GM12878 (cell line): Measurements from ENCODE around the gene PKP4. TPM values are rescaled to one million over a fixed set of nuclear protein-coding genes. Genes with fewer than 3 reads are reported as not detected.

ENCODE experiments used
- ATAC-seq: fragments of 200-7000 bp; cut with Tn5 transposase; 3 replicates; pipeline ENCODE4 v1.9.1; 2020; ENCODE audit warnings: mild to moderate bottlenecking, moderate library complexity
- BruUV-seq: library from RNA; stranded (reverse); fragments of 400-500 nt; replicated peaks from 2 replicates; lab custom pipeline; 2021; lab: Mats Ljungman, UMichigan
- CTCF ChIA-PET: fragments of 300-600 bp; sonication (Branson Sonifier 250); formaldehyde crosslinking; extraction: SDS; loops from one replicate; lab custom pipeline; 2021; ENCODE audit warnings: inconsistent platforms; lab: Yijun Ruan, JAX
- POLR2A ChIA-PET: fragments of 350-600 bp; formaldehyde crosslinking; extraction: SDS; loops from one replicate; lab custom pipeline; 2021; ENCODE audit warnings: inconsistent platforms; lab: Charles Lee
- RAD21 ChIA-PET: fragments of 300-600 bp; sonication (Branson Sonifier 250); formaldehyde crosslinking; loops from one replicate; lab custom pipeline; 2023; ENCODE audit warnings: antibody characterized with exemption; ENCODE audit not compliant: unreplicated experiment; lab: Charles Lee
- SMC1A ChIA-PET: fragments of 300-600 bp; sonication (Branson Sonifier 250); formaldehyde crosslinking; loops from one replicate; lab custom pipeline; 2023; ENCODE audit not compliant: unreplicated experiment, uncharacterized antibody; lab: Charles Lee
- DNase-seq: peaks from one replicate; pipeline ENCODE4 v3.0.0-alpha.2; 2011; ENCODE audit warnings: low read depth, low spot score
- FAIRE-seq: peaks from 3 replicates; lab custom pipeline; 2011; peaks lifted over from hg19 to GRCh38; lab: Jason Lieb, UNC
- H2AFZ ChIP-seq: 2 replicates; pipeline ENCODE4 v1.6.0; 2011; ENCODE audit warnings: low read depth, low read length, control low read depth; ENCODE audit not compliant: control insufficient read depth
- H3K27ac ChIP-seq: 2 replicates; pipeline ENCODE4 v1.5.1; 2011; ENCODE audit warnings: control low read depth; ENCODE audit not compliant: control insufficient read depth, insufficient read depth
- H3K27me3 ChIP-seq, 2 experiments: replicated peaks in 1 of 2; 2 replicates each; pipeline versions ENCODE4 v1.6.0 to v1.6.1; 2011; ENCODE audit warnings: low read length in 1 of 2; ENCODE audit not compliant: control insufficient read depth in 2 of 2, insufficient read depth in 2 of 2
- H3K36me3 ChIP-seq, 2 experiments: 2 replicates each; pipeline ENCODE4 v1.5.1; 2011; ENCODE audit warnings: low read length in 1 of 2; ENCODE audit not compliant: control insufficient read depth in 2 of 2, insufficient read depth in 2 of 2
- H3K4me1 ChIP-seq: 2 replicates; pipeline ENCODE4 v1.6.1; 2011; ENCODE audit warnings: mild to moderate bottlenecking, low read length, moderate library complexity, mixed read lengths; ENCODE audit not compliant: control insufficient read depth, insufficient read depth
- H3K4me2 ChIP-seq: 2 replicates; pipeline ENCODE4 v1.6.0; 2011; ENCODE audit warnings: control low read depth; ENCODE audit not compliant: control insufficient read depth, insufficient read depth
- H3K4me3 ChIP-seq: fragments of 200-600 bp; sonication (generic); 2 replicates; pipeline ENCODE4 v1.5.1; 2016
- H3K79me2 ChIP-seq: 2 replicates; pipeline ENCODE4 v1.6.0; 2011; ENCODE audit warnings: low read length; ENCODE audit not compliant: control insufficient read depth, insufficient read depth
- H3K9ac ChIP-seq: 2 replicates; pipeline ENCODE4 v1.8.0; 2011; ENCODE audit warnings: low read length, control low read depth, mixed read lengths; ENCODE audit not compliant: control insufficient read depth, insufficient read depth
- H3K9me3 ChIP-seq: replicated peaks from 3 replicates; pipeline ENCODE4 v1.5.1; 2011; ENCODE audit warnings: mild to moderate bottlenecking, low read length; ENCODE audit not compliant: control insufficient read depth, insufficient read depth
- H4K20me1 ChIP-seq: 2 replicates; pipeline ENCODE4 v1.6.0; 2011; ENCODE audit not compliant: control insufficient read depth, insufficient read depth
- ATF3 ChIP-seq: IDR thresholded peaks from 2 replicates; pipeline ENCODE4 v1.6.1; 2011; ENCODE audit warnings: low read depth, mild to moderate bottlenecking, low read length, moderate library complexity, borderline replicate concordance; ENCODE audit errors: extremely low read depth
- ATF7 ChIP-seq: fragments of 450-650 bp; IDR thresholded peaks from 2 replicates; pipeline ENCODE4 v1.6.1; 2016; ENCODE audit warnings: low read depth, mild to moderate bottlenecking
- CUX1 ChIP-seq: IDR thresholded peaks from 2 replicates; pipeline ENCODE4 v1.6.1; 2012; ENCODE audit warnings: improper control_type of control experiment, low read depth, low read length; ENCODE audit not compliant: insufficient replicate concordance
- ETV6 ChIP-seq, 2 experiments: fragments of 450-650 bp in 1 of 2; IDR thresholded peaks in 1 of 2; conservative IDR thresholded peaks in 1 of 2; 2 replicates each; pipeline ENCODE4 v1.6.1; 2014; ENCODE audit warnings: antibody characterized with exemption in 1 of 2, borderline replicate concordance in 1 of 2, low read depth in 1 of 2, mild to moderate bottlenecking in 1 of 2, moderate library complexity in 1 of 2
- RAD51 ChIP-seq: fragments of 450-650 bp; IDR thresholded peaks from 2 replicates; pipeline ENCODE4 v1.6.1; 2016; ENCODE audit warnings: moderate library complexity, mild to moderate bottlenecking, inconsistent platforms
- SRF ChIP-seq, 2 experiments: IDR thresholded peaks; 2 replicates each; pipeline ENCODE4 v1.6.1; 2011; ENCODE audit warnings: low read depth in 2 of 2, low read length in 2 of 2, mild to moderate bottlenecking in 1 of 2, moderate library complexity in 1 of 2
- SUZ12 ChIP-seq: fragments of 200-600 bp; sonication (generic); IDR thresholded peaks from one replicate; pipeline ENCODE4 v1.6.1; 2018; ENCODE audit warnings: antibody characterized with exemption, mild to moderate bottlenecking; ENCODE audit not compliant: unreplicated experiment
- TARDBP ChIP-seq: IDR thresholded peaks from 2 replicates; pipeline ENCODE4 v1.6.1; 2016; ENCODE audit warnings: borderline replicate concordance
- in situ Hi-C: fragments of 300-500 bp; cut with MboI; formaldehyde crosslinking; loops from 9 replicates; pipeline ENCODE4 v1.14.3; 2018; ENCODE audit warnings: mixed read lengths
- intact Hi-C: fragments of 100-400 bp; cut with micrococcal nuclease; formaldehyde crosslinking; loops from one replicate; pipeline ENCODE4 v1.14.2; 2022; ENCODE audit not compliant: unreplicated experiment
- polyA plus RNA-seq, 11 experiments: library from polyadenylated mRNA; depleted of rRNA in 4 of 11; unstranded in 6 of 11; stranded (reverse) in 5 of 11; fragments of >200 nt; fragmentation: Nextera tagmentation in 4 of 11; fragmentation: Illumina TruSeq in 1 of 11; extraction: Ambion mirVana in 4 of 11; extraction: Trizol in 1 of 11; gene quantifications; 1 replicate in 1 of 11; 2 replicates in 10 of 11; pipeline versions ENCODE4 v1.2.1 to v1.2.3, GENCODE V29; 2011 to 2016; ENCODE audit warnings: inconsistent platforms in 2 of 11, missing spikeins in 2 of 11, low read depth in 1 of 11
- total RNA-seq, 4 experiments: library from RNA; depleted of rRNA in 3 of 4; stranded (reverse); fragments of >200 nt in 3 of 4; fragmentation: Illumina TruSeq in 1 of 4; extraction: Trizol in 1 of 4; gene quantifications; 2 replicates each; pipeline versions ENCODE4 v1.2.1 to v1.2.3, GENCODE V29; 2013 to 2021

Gene PKP4
- total and polyA plus RNA-seq, 10 of the 15 experiments (the other 5 are each of a cell fraction or from before 2014, with no cell fraction given), result 4.8 to 35.8 (median 17.7) TPM

- H2AFZ ChIP-seq, result no peak overlapping the region
- H3K4me1 ChIP-seq, result no peaks in the 10 kb centered on the region
- no TSS peak for BruUV-seq
- in situ Hi-C loops, result no loop called here
- H3K27me3 ChIP-seq, result no peaks in the 10 kb centered on the region
- SMC1A ChIA-PET, result no interaction called here
- no peaks in the 10 kb centered on the region for H3K9me3 ChIP-seq
- H3K9ac ChIP-seq, result no peak overlapping the region
- no peaks in the 10 kb centered on the region for H4K20me1 ChIP-seq
- RAD21 ChIA-PET, result no interaction called here
- no peaks in the 10 kb centered on the region for H3K36me3 ChIP-seq
- no peak overlapping the region for H3K4me2 ChIP-seq
- no peak overlapping the region for H3K4me3 ChIP-seq
- DNase-seq (no peak), ATAC-seq (no peak), FAIRE-seq (no peak)
- POLR2A ChIA-PET, result no interaction called here
- no peaks in the 10 kb centered on the region for H3K79me2 ChIP-seq
- intact Hi-C loops, result no loop called here
- CTCF ChIA-PET, result interaction anchor here (1.0 kb wide), 1 partner anchor 9 kb away, joined by 3 read pairs; no protein-coding TSS in a partner anchor
- no peak overlapping the region for H3K27ac ChIP-seq
- TF ChIP-seq TARDBP (no peak), RAD51 (no peak), ATF3 (no peak), SRF (IDR thresholded peaks at IDR 0.05; ENCODE audit: low read depth in 2 of 2, low read length in 2 of 2) (no peak), ATF7 (no peak), CUX1 (no peak), ETV6 (conservative IDR thresholded peaks at IDR 0.05 in 1 of 2, IDR thresholded peaks at IDR 0.05 in 1 of 2; ENCODE audit: borderline replicate concordance in 1 of 2, low read depth in 1 of 2) (no peak), SUZ12 (no peak)
Observed at GRCh38 chr2:158599609-158600008, 142.9 kb downstream of the PKP4 start.
